GM12891 (cell line): ENCODE measurements around the gene OR1G1.

Experiments
- POLR2A ChIP-seq: IDR thresholded peaks from 2 replicates; pipeline ENCODE4 v1.6.1; 2011; ENCODE audit warnings: low read depth, low read length, control low read depth
- POLR2AphosphoS5 ChIP-seq: IDR thresholded peaks from 2 replicates; pipeline ENCODE4 v1.6.1; 2011; ENCODE audit warnings: low read depth, low read length, control low read depth
- TAF1 ChIP-seq: IDR thresholded peaks from 2 replicates; pipeline ENCODE4 v1.6.1; 2011; ENCODE audit warnings: low read depth, low read length, control low read depth

DNA sequence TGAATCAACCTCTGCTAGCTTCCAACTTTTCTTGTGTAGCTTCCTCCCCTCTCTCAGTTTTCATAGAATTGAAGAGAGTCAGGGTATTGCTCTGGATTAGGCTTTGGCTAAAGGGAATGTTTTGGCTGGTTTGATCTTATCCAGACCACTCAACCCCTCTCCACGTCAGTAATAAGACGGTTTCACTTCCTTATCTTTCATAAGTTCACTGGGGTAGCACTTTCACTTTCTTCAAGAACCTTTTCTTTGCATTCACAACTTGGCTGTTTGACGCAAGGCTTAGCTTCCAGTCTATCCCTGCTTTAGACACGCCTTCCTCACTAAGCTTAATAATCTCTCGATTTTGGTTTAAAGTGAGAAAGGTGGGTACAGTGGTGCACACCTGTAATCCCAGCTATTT, 40.2 kb upstream of the OR1G1 start:
- TF ChIP-seq POLR2A, result no peak
- no peak for TF ChIP-seq POLR2AphosphoS5
- TF ChIP-seq TAF1, result no peak
